Caco-2 (cell line): Measurements from ENCODE around the gene TYK2. TPM values are rescaled to one million over a fixed set of nuclear protein-coding genes. Genes with fewer than 3 reads are reported as not detected.

Source experiments
- BruUV-seq: library from RNA; stranded (reverse); fragments of 400-500 nt; replicated peaks from 2 replicates; lab custom pipeline; 2021; lab: Mats Ljungman, UMichigan
- CTCF ChIA-PET: fragments of 300-600 bp; sonication (Branson Sonifier 250); formaldehyde crosslinking; loops from one replicate; lab custom pipeline; 2022; ENCODE audit warnings: antibody characterized with exemption; lab: Charles Lee
- POLR2A ChIA-PET: fragments of 300-600 bp; sonication (Branson Sonifier 250); formaldehyde crosslinking; loops from one replicate; lab custom pipeline; 2022; ENCODE audit warnings: antibody characterized with exemption; lab: Charles Lee
- DNase-seq, 2 experiments: peaks; one replicate each; pipeline versions ENCODE4 v3.0.0 to v3.0.0-alpha.2; 2020 to 2022
- H3K27me3 ChIP-seq: replicated peaks from 2 replicates; pipeline ENCODE4 v1.6.0; 2011; ENCODE audit warnings: low read length; ENCODE audit not compliant: control insufficient read depth, insufficient read depth
- H3K36me3 ChIP-seq: 2 replicates; pipeline ENCODE4 v1.5.1; 2011; ENCODE audit warnings: low read length; ENCODE audit not compliant: control insufficient read depth, insufficient read depth
- H3K4me1 ChIP-seq: fragments of 250-450 bp; sonication (Bioruptor Pico); 2 replicates; pipeline ENCODE4 v1.5.1; 2020; ENCODE audit warnings: mild to moderate bottlenecking
- H3K4me3 ChIP-seq: 2 replicates; pipeline ENCODE4 v1.5.1; 2011; ENCODE audit warnings: low read depth, mild to moderate bottlenecking, control low read depth, low read length
- H3K9me3 ChIP-seq: fragments of 250-450 bp; sonication (Bioruptor Pico); 2 replicates; pipeline ENCODE4 v1.5.1; 2020; ENCODE audit warnings: mild to moderate bottlenecking, moderate library complexity
- H3K27ac Mint-ChIP-seq: one replicate; pipeline ENCODE4 v1.8.0; 2022; ENCODE audit warnings: mixed read lengths; ENCODE audit not compliant: unreplicated experiment
- H3K27me3 Mint-ChIP-seq: one replicate; pipeline ENCODE4 v1.8.0; 2022; ENCODE audit warnings: mixed read lengths; ENCODE audit not compliant: insufficient read depth, unreplicated experiment
- H3K36me3 Mint-ChIP-seq: one replicate; pipeline ENCODE4 v1.8.0; 2022; ENCODE audit warnings: mild to moderate bottlenecking, mixed read lengths; ENCODE audit not compliant: insufficient read depth, unreplicated experiment
- H3K4me1 Mint-ChIP-seq: one replicate; pipeline ENCODE4 v1.8.0; 2022; ENCODE audit warnings: low read depth, mixed read lengths; ENCODE audit not compliant: unreplicated experiment
- H3K4me3 Mint-ChIP-seq: one replicate; pipeline ENCODE4 v1.8.0; 2022; ENCODE audit warnings: mild to moderate bottlenecking, moderate library complexity, mixed read lengths; ENCODE audit not compliant: unreplicated experiment
- H3K9me3 Mint-ChIP-seq: one replicate; pipeline ENCODE4 v1.8.0; 2022; ENCODE audit warnings: mixed read lengths; ENCODE audit not compliant: unreplicated experiment
- intact Hi-C: fragments of 100-400 bp; cut with micrococcal nuclease; formaldehyde crosslinking; loops from one replicate; pipeline ENCODE4 v1.10.0; 2022; ENCODE audit not compliant: unreplicated experiment
- total RNA-seq: library from RNA; stranded (reverse); gene quantifications from 2 replicates; pipeline ENCODE4 v1.2.3, GENCODE V29; 2022
- TF ChIP-seq, protein P1 (sequence below), 2 experiments: fragments of 200-600 bp in 1 of 2; IDR thresholded peaks; 1 replicate in 1 of 2; 2 replicates in 1 of 2; pipeline versions ENCODE4 v1.5.1 to v1.8.0; 2011 to 2022; ENCODE audit warnings: antibody characterized with exemption in 1 of 2, control low read depth in 1 of 2, inconsistent platforms in 1 of 2, low read depth in 1 of 2, low read length in 1 of 2, mild to moderate bottlenecking in 1 of 2, moderate library complexity in 1 of 2; ENCODE audit not compliant: insufficient read depth in 1 of 2, severe bottlenecking in 1 of 2, unreplicated experiment in 1 of 2

The TYK2 gene
- total RNA-seq, 1 experiment from 2014 or later = 134 TPM

DNA sequence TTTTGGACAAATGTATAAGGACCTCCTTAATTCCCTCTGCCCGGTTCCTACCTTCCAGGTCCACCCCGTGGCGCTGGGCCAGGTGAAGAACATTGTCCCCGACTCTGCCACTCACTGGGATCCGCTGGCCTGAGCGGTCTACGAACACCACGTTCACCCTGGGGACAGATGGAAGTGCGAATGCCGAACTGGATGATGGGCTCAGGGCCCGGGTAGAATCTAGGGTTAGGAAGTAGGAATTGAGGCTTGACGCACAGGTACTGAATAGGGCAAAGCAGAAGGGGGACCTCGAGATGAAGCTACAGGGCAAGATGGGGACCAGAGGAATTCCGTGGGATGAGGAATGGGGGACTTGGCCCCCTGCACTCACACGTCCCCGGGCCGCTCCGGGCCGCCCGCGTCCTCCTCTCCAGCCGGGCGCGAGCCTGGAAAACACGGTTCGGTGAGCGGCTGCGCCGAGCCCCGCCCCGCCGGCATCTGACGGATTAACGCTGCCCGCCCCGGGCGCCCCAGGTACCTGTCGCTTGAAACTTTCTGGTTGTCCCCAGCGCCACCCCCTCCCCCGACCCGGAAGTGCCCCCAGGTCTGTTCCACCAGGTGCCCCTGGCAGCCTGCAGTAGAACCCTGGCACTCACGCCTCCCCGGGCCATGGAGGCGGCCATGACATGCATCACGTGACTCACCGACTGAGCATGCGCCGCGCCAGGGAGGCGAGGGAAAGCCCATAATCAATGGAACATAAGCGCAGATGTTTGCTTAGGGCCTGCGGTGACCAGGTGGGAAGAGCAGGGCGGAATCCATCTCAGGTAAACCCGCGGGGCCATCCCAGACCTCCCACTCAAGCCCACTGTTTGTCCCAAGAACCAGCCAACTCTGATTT, 64.8 kb downstream of the TYK2 start, which contains the start of gene FDX2:
TSS of gene FDX2 (minus strand) at position 681 of the 880 bp plus-strand sequence. CDS start at position 662, 19 bp downstream.
- H3K9me3 Mint-ChIP-seq = no peaks in the 10 kb centered on the region
- DNase-seq = peak; percentile 92
- ChIA-PET CTCF (interaction anchor here (0.5 to 2.3 kb wide), 3 partner anchors 10 to 57 kb away, joined by 3 to 6 read pairs (median 4); no protein-coding TSS in a partner anchor), POLR2A (no interaction called here)
- Histone ChIP-seq H3K36me3 (no peaks in the 10 kb centered on the region; the same call in 1 of the 2 replicates), H3K27me3 (no peaks in the 10 kb centered on the region), H3K9me3 (no peaks in the 10 kb centered on the region), H3K4me1 (peaks cover 12% of the 10 kb centered on the region; the same call in 1 of the 2 replicates), H3K4me3 (peak within 1 kb of the TSS; percentile 86)
- H3K4me1 Mint-ChIP-seq = peaks cover 17% of the 10 kb centered on the region
- peak within 1 kb of the TSS; percentile 99 for H3K4me3 Mint-ChIP-seq
- BruUV-seq = no TSS peak
- H3K27me3 Mint-ChIP-seq = no peaks in the 10 kb centered on the region
- TF ChIP-seq, protein P1, sequence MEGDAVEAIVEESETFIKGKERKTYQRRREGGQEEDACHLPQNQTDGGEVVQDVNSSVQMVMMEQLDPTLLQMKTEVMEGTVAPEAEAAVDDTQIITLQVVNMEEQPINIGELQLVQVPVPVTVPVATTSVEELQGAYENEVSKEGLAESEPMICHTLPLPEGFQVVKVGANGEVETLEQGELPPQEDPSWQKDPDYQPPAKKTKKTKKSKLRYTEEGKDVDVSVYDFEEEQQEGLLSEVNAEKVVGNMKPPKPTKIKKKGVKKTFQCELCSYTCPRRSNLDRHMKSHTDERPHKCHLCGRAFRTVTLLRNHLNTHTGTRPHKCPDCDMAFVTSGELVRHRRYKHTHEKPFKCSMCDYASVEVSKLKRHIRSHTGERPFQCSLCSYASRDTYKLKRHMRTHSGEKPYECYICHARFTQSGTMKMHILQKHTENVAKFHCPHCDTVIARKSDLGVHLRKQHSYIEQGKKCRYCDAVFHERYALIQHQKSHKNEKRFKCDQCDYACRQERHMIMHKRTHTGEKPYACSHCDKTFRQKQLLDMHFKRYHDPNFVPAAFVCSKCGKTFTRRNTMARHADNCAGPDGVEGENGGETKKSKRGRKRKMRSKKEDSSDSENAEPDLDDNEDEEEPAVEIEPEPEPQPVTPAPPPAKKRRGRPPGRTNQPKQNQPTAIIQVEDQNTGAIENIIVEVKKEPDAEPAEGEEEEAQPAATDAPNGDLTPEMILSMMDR (IDR thresholded peaks at IDR 0.05; ENCODE audit: insufficient read depth in 1 of 2, low read depth in 1 of 2, low read length in 1 of 2, severe bottlenecking in 1 of 2, unreplicated experiment in 1 of 2) = no peak
- intact Hi-C loops = no loop called here
- H3K36me3 Mint-ChIP-seq = peaks cover 48% of the 10 kb centered on the region
- H3K27ac Mint-ChIP-seq = peak within 1 kb of the TSS; percentile 91

DNA sequence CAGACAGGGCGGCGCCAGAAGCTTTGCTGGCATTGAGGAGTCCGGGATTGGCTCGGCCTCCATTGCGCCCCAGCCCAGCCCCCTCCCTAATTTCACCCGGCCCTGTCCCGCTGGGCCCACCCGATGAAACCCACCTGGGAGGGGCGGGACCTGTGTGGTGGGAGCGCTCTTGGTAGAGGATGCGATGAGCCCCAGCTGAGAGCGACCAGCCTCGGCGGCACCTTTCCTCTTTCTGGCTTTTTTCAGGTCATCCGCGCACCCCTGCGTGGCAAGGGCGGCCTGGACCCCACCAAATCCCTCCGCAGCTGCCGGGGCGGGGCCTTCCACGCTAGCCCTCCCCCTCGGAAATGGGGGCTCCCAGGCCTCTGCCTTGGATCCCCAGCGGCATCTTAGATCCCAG, 70.9 kb downstream of the TYK2 start, which contains the start of gene ZGLP1:
TSS of gene ZGLP1 (minus strand) at position 393 of the 400 bp plus-strand sequence.
- ChIA-PET POLR2A (no interaction called here), CTCF (no interaction called here)
- no peak within 1 kb of the TSS for H3K4me3 Mint-ChIP-seq
- H3K9me3 Mint-ChIP-seq = no peaks in the 10 kb centered on the region
- H3K9me3 ChIP-seq = no peaks in the 10 kb centered on the region
- H3K27me3 ChIP-seq = no peaks in the 10 kb centered on the region
- H3K4me1 ChIP-seq = no peaks in the 10 kb centered on the region
- H3K4me3 ChIP-seq = no peak within 1 kb of the TSS
- intact Hi-C loops = no loop called here
- H3K27me3 Mint-ChIP-seq = no peaks in the 10 kb centered on the region
- H3K4me1 Mint-ChIP-seq = peaks cover under 1% of the 10 kb centered on the region
- BruUV-seq = no TSS peak
- no peaks in the 10 kb centered on the region for H3K36me3 ChIP-seq
- TF ChIP-seq, protein P1 (IDR thresholded peaks at IDR 0.05; ENCODE audit: insufficient read depth in 1 of 2, low read depth in 1 of 2, low read length in 1 of 2, severe bottlenecking in 1 of 2, unreplicated experiment in 1 of 2) = no peak
- no peak within 1 kb of the TSS for H3K27ac Mint-ChIP-seq
- peaks cover 6% of the 10 kb centered on the region for H3K36me3 Mint-ChIP-seq
- no peak for DNase-seq

DNA sequence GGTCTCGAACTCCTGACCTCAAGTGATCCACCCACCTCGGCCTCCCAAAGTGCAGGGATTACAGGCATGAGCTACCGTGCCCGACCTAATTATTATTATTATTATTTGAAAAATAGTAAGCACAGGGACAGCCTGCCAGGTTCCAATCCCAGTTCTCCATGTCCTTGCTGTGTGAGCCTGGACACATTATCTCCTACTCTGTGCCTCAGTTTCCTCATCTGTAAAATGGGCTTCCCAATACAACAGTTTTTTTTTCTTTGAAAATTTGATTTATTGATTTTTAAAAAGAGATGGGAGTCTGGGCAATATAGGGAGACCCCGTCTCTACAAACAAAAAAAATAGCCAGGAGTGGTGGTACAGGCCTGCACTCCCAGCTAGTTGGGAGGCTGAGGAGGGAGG, 74.0 kb downstream of the TYK2 start:
- BruUV-seq = no TSS peak
- Mint-ChIP-seq H3K4me3 (no peak overlapping the region), H3K4me1 (no peaks in the 10 kb centered on the region), H3K27me3 (no peaks in the 10 kb centered on the region), H3K36me3 (no peaks in the 10 kb centered on the region), H3K27ac (no peak overlapping the region), H3K9me3 (no peaks in the 10 kb centered on the region)
- ChIA-PET POLR2A (interaction anchor here (0.6 kb wide), 1 partner anchor 113 kb away, joined by 3 read pairs; no protein-coding TSS in a partner anchor), CTCF (no interaction called here)
- Histone ChIP-seq H3K36me3 (no peaks in the 10 kb centered on the region), H3K27me3 (no peaks in the 10 kb centered on the region), H3K4me3 (no peak overlapping the region), H3K4me1 (no peaks in the 10 kb centered on the region), H3K9me3 (no peaks in the 10 kb centered on the region)
- TF ChIP-seq, protein P1 (IDR thresholded peaks at IDR 0.05; ENCODE audit: insufficient read depth in 1 of 2, low read depth in 1 of 2, low read length in 1 of 2, severe bottlenecking in 1 of 2, unreplicated experiment in 1 of 2) = no peak
- intact Hi-C loops = no loop called here
- no peak for DNase-seq
